NCI-H226 (cell line): Measurements from ENCODE around the gene ANKRD40.

Experiments used
- DNase-seq: peaks from one replicate; pipeline ENCODE4 v3.0.0-alpha.2; 2015

Gene ANKRD40

DNA sequence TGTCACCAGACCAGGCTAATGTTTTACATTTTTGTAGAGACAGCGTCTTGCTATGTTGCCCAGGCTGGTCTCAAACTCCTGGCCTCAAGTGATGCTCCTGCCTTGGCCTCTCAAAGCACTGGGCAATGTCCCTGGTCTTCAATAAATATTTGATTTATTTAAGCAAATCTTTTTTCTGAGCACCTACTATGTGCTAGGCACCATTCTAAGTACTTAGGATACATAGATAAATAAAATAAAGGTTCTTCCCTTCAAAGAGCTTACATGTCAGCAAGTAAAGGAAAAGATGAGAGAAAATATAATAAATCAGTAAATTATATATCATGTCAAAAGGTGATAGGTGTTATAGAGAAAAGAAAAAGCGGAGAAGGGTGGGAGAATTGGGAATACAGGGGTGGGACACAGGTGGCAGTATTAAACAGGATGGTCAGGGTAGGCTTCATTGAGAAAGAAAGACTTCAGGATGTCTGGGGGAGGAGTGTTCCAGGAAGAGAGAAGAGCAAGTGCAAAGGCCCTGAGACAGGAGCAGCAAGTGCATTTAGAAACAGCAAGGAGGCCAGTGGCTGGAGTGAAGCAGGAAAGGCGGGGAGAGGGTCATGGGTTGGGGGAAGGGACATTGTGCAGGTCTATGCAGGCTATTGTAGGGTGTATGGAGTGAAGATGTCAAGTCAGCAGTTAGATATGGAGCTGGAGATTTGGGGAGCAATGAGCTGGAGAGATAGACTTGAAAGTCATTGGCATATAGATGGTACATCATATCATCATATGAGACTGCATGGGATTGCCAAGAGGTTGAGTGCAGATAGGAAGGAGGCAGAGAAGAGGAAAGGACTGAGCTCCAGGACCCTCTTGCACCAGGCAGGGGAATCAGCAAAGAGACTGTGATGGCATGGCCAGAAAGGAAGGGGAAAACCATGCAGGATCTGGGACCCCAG lies 61.7 kb downstream of the ANKRD40 start:
- DNase-seq = no peak
